Ecto neural progenitor cell (in vitro differentiated cells): ENCODE measurements around the gene SNRNP70.
"Not testable (repeated sequence)": the region's sequence is repeated elsewhere in the genome, so short reads cannot be mapped to it uniquely, and the experiment has no call there.

ENCODE experiments used
- DNase-seq: peaks from one replicate; pipeline ENCODE4 v3.0.0-alpha.2; 2018; ENCODE audit warnings: low spot score

The SNRNP70 gene, protein sequence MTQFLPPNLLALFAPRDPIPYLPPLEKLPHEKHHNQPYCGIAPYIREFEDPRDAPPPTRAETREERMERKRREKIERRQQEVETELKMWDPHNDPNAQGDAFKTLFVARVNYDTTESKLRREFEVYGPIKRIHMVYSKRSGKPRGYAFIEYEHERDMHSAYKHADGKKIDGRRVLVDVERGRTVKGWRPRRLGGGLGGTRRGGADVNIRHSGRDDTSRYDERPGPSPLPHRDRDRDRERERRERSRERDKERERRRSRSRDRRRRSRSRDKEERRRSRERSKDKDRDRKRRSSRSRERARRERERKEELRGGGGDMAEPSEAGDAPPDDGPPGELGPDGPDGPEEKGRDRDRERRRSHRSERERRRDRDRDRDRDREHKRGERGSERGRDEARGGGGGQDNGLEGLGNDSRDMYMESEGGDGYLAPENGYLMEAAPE

DNA sequence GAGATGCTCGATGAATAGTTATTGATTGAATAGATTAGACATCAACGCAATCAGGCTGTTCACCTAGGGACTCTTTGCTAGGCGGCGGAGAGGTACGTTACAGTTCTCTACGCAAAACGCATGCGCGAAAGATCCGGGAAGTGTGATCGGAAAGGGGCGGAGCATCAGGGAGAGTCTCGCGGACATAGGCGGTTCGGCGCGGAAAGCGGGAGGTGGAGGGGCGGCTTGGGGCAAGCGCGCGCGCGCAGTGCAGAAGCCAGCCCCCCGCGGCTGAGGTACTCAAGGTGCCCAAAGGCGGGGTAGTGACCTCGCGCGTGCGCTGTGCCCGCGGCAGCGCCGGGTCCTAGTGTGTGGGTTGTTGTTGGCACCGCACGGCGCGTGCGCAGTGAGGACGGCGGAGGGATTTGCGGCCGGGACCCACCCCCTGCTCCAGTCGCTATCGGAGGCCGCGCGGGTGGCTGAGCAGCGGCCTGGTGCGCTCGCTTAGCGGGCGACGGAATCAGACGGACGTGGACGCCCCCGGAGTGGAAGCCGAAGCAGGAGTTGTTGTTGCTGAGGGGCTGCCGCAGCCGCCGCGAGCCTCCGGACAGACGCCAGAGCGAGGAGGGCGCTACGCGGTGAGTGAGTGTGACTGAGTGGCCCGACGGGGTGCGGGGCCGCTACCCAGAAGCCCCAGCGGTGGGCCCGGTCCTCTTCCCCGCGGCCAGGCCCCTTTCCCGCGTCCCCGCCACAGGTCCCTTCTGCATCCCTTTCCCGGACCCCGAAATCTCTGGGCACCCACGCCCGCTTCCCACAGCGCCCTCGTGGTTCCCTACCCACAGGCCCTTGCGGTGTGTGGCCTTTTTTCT, at the start of gene SNRNP70:
Gene SNRNP70, plus strand, starts transcription at position 432 of the 848 bp plus-strand sequence. CDS start 964 bp downstream, outside the sequence.
- DNase-seq: peak; percentile 100

DNA sequence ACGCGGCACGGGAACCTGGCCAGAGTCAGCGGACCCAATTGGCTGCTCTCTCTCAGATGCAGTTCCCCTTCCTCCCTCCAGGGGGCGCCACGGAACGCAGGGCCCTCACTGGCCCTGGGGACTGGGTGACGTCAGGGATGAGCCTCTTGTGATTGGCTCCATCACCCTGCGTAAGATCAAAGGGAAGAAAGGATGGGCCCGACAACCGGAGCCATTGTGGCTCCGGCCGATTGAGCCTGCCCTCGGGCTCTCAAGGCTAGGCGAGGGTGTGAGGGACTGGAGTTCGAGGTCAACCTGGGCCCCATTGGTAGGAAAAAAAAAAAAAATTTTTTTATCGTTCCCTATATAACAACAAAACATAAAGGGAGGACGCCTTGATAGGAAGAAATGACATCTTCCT, 48.4 kb upstream of the SNRNP70 start, which contains the start of gene CGB1:
Gene CGB1, minus strand, starts transcription at position 81 of the 400 bp plus-strand sequence. CDS start 184 bp downstream, outside the sequence.
- peak; percentile 56 for DNase-seq

DNA sequence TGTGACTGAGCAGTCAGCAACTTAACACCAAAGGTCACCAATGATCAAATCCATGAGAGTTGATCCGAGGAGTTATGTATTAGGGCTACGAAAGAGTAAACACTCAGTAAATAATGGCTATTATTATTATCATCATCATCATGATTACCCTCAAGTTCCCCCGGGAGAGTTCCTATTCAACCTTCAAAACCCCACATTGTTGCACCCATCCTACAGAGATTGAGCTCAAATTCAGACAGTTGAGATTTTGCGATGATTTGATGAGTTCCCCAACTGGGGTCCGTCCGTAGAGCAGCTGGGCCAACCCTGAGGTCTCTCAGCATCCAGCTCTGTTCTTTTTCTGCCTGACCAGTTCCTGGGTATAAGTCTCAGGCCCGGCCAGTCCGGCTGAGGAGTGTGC, 47.1 kb upstream of the SNRNP70 start:
- not testable (repeated sequence) for DNase-seq

DNA sequence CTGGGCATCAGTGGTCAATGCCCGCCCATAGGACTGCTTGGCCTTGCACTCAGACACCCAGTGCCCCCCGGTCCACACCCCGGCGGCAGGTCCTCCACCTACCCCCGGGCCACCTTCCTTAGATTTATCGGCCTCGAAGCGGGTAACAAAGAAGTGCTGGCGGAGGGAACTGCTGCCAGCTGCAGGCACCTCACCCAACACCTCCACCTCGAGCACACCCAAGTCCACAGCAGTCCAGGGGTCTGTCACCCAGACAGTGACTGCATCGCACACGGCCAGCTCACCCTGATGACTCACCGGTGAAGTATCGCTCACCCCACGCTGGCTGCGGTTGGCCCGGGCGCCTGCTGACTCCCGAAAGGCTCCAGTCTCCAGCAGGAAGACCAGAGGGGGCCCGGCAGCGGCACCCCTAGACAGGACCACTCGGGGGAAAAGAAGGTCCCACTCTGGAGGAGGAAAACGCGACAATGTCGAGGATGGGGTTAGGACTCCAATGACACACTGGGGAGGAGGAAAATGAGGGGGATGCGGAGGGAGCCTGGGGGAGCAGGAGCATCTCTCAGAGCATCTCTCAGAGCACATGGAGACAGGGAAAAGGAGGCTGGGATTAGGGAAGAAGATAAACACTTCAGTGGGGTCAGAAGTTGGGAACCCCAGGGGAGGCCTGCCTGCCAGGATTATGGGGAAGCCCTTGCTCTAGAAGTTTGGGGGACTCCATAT, 46.5 kb upstream of the SNRNP70 start:
- DNase-seq: not testable (repeated sequence)

DNA sequence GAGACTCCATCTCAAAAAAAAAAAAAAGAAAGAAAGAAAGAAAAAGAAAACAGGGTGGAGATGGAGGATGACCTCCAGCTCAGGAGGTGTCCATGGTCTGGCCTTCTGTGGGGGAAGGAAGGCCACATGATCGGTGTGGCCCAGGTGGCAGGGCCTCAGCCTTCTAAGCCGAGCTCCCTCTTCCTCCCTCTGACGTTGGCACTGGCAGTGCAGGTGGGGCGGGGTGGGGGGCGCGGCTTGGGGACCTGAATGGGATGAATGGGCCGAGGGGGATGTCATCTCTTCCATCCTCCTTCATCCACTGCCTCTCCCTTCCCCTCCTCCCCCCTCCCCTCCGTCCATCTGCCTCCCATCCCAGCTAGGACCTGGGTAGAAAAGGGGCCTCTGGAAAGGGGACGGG, 45.5 kb upstream of the SNRNP70 start:
- not testable (repeated sequence) for DNase-seq

DNA sequence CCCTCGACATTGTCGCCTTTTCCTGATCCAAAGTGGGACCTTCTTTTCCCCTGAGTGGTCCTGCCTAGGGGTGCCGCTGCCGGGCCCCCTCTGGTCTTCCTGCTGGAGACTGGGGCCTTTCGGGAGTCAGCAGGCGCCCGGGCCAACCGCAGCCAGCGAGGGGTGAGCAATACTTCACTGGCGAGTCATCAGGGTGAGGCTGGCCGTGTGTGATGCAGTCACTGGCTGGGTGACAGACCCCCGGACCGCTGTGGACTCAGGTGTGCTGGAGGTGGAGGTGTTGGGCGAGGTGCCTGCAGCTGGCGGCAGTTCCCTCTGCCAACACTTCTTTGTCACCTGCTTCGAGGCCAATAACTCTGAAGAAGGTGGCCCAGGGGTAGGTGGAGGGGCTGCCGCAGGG, 43.1 kb upstream of the SNRNP70 start:
- DNase-seq: no peak

DNA sequence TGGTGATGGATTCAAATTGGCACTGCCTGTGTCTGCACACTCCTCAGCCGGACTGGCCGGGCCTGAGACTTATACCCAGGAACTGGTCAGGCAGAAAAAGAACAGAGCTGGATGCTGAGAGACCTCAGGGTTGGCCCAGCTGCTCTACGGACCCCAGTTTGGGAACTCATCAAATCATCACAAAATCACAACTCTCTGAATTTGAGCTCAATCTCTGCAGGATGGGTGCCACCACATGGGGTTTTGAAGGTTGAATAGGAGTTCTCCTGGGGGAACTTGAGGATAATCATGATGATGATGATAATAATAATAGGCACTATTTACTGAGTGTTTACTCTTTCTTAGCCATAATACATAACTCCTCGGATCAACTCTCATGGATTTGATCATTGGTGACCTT, 42.6 kb upstream of the SNRNP70 start:
- not testable (repeated sequence) for DNase-seq

DNA sequence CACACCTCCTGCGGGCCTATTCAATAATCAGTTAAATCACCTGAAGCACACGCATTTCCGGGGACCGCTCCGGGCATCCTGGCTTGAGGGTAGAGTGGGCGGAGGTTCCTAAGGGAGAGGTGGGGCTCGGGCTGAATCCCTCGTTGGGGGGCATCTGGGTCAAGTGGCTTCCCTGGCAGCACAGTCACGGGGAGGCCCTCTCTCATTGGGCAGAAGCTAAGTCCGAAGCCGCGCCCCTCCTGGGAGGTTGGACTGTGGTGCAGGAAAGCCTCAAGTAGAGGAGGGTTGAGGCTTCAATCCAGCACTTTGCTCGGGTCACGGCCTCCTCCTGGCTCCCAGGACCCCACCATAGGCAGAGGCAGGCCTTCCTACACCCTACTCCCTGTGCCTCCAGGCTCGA, 41.7 kb upstream of the SNRNP70 start, which contains the start of gene CGB5:
Gene CGB5, plus strand, starts transcription at position 301 of the 400 bp plus-strand sequence. CDS start 362 bp downstream, outside the sequence.
- not testable (repeated sequence) for DNase-seq

DNA sequence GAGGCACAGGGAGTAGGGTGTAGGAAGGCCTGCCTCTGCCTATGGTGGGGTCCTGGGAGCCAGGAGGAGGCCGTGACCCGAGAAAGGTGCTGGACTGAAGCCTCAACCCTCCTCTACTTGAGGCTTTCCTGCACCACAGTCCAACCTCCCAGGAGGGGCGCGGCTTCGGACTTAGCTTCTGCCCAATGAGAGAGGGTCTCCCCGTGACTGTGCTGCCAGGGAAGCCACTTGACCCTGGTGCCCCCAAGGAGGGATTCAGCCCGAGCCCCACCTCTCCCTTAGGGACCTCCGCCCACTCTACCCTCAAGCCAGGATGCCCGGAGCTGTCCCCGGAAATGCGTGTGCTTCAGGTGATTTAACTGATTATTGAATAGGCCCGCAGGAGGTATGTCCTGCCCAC, 36.2 kb upstream of the SNRNP70 start, which contains the start of gene CGB8:
Gene CGB8, minus strand, starts transcription at position 101 of the 400 bp plus-strand sequence. CDS start 372 bp downstream, outside the sequence.
- not testable (repeated sequence) for DNase-seq

DNA sequence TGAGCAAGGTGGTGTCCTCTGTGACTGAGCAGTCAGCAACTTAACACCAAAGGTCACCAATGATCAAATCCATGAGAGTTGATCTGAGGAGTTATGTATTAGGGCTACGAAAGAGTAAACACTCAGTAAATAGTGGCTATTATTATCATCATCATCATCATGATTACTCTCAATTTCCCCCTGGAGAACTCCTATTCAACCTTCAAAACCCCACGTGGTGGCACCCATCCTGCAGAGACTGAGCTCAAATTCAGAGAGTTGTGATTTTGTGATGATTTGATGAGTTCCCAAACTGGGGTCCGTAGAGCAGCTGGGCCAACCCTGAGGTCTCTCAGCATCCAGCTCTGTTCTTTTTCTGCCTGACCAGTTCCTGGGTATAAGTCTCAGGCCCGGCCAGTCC, 35.4 kb upstream of the SNRNP70 start:
- not testable (repeated sequence) for DNase-seq

DNA sequence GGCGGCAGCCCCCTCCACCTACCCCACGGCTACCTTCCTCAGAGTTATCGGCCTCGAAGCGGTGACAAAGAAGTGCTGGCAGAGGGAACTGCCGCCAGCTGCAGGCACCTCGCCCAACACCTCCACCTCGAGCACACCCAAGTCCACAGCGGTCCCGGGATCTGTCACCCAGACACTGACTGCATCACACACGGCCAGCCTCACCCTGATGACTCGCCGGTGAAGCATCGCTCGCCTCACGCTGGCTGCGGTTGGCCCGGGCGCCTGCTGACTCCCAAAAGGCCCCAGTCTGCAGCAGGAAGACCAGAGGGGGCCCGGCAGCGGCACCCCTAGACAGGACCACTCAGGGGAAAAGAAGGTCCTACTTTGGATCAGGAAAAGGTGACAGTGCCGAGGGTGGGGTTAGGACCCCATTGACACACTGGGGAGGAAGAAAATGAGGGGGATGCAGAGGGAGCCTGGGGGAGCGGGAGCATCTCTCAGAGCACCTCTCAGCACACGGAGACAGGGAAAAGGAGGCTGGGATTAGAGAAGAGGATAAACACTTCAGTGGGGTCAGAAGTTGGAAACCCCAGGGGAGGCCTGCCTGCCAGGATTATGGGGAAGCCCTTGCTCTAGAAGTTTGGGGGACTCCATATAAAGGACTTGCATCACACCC, 34.7 kb upstream of the SNRNP70 start:
- DNase-seq: not testable (repeated sequence)

DNA sequence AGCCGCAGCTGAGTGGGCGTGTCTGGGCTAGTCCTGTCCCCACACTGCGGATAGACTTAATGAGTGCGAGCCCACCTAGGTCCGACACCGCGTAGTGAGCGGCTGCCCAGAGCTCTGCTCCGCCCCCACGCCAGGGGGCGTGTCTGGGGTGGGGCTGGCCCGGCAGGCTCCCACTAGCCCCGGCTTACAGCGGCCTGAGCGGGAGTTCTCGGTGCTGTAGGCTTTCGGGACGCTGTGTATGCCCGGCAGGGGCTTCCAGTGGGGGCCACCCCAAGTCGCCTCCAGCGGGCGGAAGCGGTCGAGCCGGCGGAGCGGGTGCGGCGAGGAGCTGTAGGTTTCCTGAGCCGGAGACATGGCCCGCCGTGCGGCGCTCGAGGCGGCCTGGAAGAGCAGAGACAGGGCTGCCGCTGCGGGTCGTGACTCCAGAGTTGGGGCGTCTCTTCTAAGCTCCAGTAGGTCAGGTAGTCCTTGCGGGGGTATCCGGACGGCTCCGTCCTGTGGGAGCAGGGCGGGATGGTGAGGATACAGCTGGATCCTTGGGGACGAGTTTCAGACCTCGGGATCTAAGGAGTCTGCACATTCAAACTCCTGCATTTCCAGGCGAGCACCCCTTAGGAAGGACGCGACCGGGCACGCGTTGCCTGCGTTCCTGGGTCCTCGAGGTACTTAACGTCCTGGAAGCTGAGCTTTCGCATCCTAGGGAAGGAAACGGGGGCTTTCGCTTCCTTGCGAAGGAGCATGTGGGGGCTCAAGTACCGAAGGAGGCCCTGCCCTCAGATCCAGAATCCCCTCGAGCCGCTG, 28.9 kb upstream of the SNRNP70 start:
- DNase-seq: peak; percentile 82

DNA sequence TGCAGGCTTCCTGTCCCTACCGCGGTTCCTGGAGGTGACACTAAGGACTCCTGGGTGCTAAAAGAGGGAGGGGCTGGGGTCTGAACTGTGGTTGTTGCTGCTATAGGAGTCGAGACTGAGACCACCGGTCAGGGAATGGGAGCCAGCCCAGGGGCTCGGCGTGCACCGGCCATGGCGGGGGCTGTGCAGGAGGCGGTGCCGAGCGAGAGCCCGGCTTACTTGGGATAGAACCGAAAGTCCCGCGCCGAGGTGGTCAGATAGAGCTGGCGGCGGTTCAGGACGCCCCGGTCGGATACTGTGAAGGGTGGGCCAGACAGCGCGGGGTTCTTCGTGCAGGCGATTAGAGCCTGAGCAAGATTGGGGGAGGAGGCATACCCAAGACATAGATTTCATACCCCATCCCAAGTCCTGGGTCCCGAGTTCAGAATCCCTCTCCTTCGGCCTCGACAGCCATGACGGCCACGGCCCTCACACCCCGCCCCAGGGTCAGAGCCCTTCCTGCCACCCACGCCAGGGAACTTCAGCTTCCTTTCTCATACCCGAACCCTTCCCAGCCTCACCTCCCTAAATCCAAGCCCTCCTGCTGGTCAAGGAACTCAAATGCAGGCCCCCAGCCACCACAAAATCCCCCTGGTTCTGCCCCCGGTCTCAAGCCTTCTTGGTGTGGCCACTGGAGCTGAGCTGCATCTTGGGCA, 28.2 kb upstream of the SNRNP70 start:
- not testable (repeated sequence) for DNase-seq

DNA sequence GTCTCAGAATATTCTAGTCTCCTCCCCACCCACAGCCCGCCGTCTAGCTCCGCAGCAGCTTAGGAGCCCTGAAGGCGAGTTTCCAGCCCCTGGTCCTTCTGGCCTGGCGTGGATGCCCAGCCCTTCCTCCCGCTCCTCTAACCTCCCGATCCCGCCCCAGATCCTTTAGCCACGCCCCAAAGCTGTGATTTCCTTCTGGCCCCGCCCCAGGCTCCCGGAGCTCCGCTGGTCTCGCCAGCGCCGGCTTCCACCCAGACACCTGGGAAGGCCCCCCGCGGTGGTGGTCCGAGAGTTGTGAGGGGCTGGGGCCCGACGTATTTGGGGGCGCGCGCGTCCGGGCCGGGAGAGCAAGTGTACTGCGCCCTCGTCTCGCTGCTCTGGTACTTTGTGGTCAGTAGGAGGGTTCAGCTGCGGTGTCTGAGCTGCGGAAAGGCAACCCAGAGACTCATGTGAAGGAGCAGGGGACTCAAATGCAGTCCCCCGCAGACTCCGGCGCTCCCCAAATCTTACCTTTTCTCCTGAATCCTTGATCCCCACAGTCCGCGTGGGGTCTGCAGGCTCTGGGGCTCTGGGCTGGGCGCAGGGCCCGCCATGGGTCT, 27.5 kb upstream of the SNRNP70 start, which contains the start of gene CGB7:
Gene CGB7, minus strand, starts transcription at position 114 of the 599 bp plus-strand sequence. CDS start 2,374 bp downstream, outside the sequence.
- peak; percentile 85 for DNase-seq

DNA sequence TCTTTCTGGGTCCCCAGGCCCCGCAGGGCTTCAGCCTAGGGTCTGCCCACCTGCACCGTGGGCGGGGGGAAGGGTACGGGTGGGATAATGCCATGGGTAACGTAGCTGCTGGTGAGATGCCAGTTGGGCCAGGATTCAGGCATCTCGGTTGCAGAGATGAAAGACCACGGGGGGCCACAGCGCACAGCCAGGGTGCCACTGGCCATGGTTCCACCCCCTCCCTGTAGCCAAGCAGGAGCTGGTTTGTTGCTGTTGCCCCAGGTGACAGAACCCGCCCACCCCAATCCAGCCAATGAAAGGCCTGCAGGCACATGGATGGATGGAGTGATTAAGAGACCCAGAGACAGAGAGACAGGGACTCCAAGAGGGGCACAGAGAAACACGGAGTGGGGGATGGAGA, 26.7 kb upstream of the SNRNP70 start:
- DNase-seq: peak; percentile 65

DNA sequence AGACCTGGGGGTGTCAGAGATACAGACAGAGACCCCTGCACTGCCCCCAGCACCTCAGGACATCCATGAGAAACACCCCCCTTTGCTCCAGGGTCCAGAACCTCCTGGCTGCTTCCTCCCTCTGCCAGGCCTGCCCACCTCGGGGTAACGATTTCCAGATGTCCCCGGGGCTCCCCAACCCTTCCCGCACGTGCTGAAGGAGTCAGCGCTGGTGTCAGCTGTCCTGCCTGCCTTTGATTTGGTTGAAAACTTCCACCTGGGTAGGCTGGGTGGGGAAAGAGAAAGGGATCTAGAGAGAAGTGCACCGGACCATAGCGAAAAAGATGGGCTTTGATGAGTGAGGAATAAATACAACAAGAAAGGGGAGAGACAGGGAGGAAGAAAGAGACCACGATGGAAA, 26.2 kb upstream of the SNRNP70 start:
- DNase-seq: no peak

DNA sequence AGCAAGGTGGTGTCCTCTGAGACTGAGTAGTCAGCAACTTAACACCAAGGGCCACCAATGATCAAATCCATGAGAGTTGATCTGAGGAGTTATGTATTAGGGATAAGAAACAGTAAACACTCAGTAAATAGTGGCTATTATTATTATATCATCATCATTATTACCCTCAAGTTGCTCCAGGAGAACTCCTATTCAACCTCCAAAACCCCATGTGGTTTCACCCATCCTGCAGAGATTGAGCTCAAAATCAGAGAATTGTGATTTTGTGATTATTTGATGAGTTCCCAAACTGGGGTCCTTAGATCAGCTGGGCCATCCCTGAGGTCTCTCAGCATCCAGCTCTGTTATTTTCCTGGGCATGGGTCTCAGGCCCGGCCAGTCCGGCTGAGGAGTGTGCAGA, 24.3 kb upstream of the SNRNP70 start:
- DNase-seq: no peak

DNA sequence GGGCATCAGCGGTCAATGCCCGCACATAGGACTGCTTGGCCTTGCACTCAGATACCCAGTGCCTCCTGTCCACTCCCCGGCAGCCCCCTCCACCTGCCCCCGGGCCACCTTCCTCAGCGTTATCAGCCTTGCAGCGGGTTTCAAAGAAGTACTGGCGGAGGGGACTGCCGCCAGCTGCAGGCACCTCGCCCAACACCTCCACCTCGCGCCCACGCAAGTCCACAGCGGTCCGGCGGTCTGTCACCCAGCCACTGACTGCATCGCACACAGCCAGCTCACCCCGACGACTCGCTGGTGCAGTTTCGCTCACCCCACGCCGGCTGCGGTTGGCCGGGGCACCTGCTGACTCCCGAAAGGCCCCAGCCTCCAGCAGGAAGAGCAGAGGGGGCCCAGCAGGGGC, 23.8 kb upstream of the SNRNP70 start:
- DNase-seq: no peak

DNA sequence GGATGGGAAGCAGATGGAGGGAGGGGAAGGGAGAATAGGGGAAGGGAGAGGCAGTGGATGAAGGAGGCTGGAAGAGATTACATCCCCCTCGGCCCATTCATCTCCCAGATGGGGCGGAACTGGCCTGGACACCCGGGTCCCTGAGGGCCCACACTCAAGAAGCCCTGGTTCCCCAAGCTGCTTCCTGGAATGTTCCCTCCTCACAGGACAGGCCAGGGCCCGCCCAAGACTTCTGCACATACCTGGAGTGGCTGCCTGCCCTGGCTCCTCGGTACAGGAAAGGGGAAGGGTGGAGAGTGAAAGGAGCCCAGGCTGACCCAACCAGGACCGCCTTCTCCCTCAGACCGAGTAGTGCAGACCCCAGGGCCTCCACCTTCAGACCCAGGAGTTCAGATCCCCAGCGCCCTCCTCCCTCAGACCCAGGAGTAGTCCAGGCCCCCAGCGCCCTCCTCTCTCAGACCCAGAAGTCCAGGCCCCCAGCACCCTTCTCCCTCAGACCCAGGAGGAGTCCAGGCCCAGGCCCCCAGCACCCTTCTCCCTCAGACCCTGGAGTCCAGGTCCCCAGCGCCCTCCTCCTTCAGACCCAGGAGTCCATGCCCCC, 21.1 kb upstream of the SNRNP70 start:
- DNase-seq: no peak
